Femur (tissue), 1 donor: ENCODE data around the gene PLAAT2.

Experiments
- DNase-seq: peaks from one replicate; pipeline ENCODE4 v3.0.0-alpha.2; 2017

PLAAT2 gene

GRCh38 chr11:63512816-63513215 is 50.4 kb downstream of the PLAAT2 start:
- no peak for DNase-seq

GRCh38 chr11:63511048-63511748 is 52.0 kb downstream of the PLAAT2 start:
- no peak for DNase-seq

GRCh38 chr11:63510360-63511047 is 52.7 kb downstream of the PLAAT2 start:
- peak; percentile 78 for DNase-seq

GRCh38 chr11:63508745-63509144 is 54.4 kb downstream of the PLAAT2 start:
- DNase-seq = no peak

GRCh38 chr11:63508009-63508408 is 55.2 kb downstream of the PLAAT2 start:
- peak; percentile 53 for DNase-seq

- DNase-seq = no peak
Observed at GRCh38 chr11:63507511-63507910, 55.7 kb downstream of the PLAAT2 start.

- no peak for DNase-seq
Observed at GRCh38 chr11:63506876-63507275, 56.3 kb downstream of the PLAAT2 start.

- no peak for DNase-seq
Observed at GRCh38 chr11:63505857-63506528, 57.2 kb downstream of the PLAAT2 start, which contains the start of gene LGALS12. TSS of gene LGALS12 (plus strand) at chr11:63506084. CDS start at chr11:63506459, 375 bp downstream.

GRCh38 chr11:63504933-63505586 is 58.1 kb downstream of the PLAAT2 start:
- DNase-seq = no peak

- no peak for DNase-seq
Observed at GRCh38 chr11:63504054-63504453, 59.1 kb downstream of the PLAAT2 start.

- no peak for DNase-seq
Observed at GRCh38 chr11:63503492-63503891, 59.7 kb downstream of the PLAAT2 start.
